GM18498 (cell line): ENCODE measurements around the gene RPL10.
"Not testable (repeated sequence)": the region's sequence is repeated elsewhere in the genome, so short reads cannot be mapped to it uniquely, and the experiment has no call there.

Experiments used
- ATAC-seq: cut with Tn5 transposase; IDR thresholded peaks from one replicate; pipeline ENCODE4 v1.9.1; 2021; ENCODE audit warnings: mild to moderate bottlenecking, moderate library complexity; ENCODE audit not compliant: unreplicated experiment

RPL10 gene

DNA sequence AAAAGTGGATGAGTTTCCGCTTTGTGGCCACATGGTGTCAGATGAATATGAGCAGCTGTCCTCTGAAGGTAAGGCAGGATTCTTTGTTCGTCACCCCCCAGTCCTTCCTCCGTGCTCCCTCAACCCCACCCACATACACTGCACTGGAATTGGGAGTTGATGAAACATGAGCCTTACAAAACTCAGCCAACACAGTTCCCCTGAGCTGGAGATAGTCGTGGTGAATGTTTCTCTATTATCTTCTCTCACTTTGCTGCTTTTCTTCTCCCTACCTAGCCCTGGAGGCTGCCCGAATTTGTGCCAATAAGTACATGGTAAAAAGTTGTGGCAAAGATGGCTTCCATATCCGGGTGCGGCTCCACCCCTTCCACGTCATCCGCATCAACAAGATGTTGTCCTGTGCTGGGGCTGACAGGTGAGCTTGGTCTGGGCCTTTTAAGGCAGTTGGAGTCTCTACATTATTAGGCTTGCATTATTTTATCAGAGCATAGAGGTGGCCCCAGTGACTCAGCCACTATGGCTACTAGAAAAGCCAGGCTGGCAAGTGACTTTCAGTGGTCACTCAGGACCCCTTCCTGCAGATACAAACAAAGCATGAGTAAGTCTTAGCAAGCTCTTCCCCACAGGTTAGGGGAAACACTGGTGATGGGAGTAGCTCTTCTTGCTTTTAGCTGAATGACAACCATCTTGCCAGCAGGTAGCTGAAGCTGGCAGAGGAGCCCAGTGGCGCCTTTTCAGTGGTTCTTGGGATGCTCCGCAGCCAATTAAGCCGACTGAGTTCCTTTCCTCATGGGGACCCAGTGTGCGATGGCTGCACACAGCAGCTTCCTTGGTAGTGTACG, 1.6 kb downstream of the RPL10 start:
- no peak for ATAC-seq

DNA sequence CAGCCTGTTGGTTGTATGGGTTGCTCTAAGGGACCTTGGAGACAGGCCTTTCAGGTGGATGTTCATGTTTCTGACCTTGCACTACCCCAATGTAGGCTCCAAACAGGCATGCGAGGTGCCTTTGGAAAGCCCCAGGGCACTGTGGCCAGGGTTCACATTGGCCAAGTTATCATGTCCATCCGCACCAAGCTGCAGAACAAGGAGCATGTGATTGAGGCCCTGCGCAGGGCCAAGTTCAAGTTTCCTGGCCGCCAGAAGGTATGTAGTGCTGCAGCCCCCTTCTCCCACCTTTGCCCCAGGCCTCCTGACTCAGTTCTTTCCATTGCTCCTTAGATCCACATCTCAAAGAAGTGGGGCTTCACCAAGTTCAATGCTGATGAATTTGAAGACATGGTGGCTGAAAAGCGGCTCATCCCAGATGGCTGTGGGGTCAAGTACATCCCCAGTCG, 2.2 kb downstream of the RPL10 start:
- ATAC-seq: not testable (repeated sequence)

DNA sequence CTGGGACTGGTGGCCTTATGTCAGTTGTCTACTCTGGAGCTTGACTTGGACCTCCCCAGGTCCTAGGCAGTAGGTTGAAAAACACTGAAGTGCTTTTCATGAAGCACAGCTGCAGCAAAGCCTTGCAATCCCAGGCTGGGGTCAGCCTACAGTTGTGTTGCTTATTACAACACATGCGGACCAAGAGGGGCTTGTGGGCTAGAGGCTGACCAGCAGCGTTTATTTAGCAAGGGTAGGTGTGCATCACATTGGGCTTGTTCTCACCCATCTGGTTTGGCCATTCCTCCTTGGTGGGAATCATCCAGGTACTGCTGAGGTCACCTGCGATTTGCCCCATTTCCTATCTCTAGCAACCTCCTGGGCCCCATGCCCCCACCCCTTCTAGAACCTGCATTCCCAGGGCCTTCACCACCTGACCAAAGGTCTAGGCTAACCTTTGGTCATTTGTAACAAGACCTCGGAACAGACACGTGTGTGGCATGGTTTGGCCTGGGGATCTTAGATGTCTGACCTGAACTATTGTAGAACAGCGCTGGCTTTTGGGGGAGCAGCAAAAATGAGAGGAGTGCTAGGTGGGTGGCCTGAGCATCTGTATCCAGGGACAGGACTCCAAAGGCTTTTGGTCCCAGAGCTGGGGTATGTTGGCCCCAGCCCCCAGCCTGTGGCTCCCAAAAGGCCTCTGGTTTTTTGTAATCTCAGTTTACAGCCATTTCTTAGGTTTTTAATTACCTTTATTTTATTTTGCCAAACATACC, 3.0 kb downstream of the RPL10 start:
- no peak for ATAC-seq

DNA sequence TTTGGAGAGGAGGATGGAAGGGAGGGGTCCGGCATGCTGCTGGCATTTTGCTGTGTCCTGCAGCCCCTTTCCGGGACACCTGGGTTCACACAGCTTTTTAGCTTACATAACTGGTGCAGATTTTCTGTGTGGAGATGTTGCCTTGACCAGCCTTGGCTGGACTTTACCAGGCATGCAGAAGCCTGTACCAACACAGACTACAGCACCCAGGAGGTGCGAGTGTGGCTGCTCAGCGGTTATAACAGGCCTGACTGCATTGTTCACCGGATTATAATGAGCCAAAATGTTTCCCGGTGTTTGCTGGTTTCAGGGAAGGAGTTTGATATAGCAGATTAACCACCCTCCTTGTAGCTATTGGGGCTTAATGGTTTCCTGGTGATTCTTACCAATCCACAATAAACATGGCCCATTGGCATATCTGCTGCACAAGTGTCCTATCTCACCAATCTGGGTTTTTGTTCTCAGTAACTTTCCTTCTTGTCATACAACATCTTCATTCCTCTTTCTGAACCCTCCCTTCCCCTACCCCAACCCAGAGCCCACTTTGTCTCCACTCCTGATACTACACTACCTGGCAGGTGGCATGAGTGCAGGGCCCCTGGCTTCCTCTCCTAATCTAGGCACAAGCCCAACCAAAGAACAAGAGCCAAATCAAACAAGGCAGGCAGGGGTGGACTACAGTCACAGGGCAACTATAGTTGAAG, 3.9 kb downstream of the RPL10 start:
- ATAC-seq: no peak

DNA sequence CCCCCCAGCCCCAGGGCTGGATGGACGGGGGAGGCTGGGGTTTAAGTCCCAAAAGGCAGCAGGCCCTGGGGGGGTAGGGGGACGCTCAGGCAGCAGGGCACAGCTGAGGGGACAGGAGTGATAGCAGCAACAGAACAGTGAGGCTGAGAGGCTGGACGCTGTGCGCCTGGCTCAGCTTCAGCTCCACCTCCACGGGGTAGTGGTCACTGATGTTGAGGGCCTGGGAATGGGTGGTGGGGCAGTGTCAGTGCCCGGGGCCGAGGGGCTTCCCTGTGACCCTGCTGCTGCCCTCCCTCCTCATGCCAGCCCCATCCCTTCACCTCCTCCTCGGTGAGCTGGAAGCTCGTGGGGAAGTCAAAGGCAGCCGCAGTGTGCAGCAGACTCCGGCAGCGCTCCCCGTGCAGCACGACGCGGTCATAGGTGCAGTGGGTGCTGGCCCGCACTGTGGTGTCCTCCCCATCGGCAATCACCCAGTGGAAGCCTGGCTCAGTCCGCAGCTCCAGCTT, 4.5 kb downstream of the RPL10 start:
- no peak for ATAC-seq

DNA sequence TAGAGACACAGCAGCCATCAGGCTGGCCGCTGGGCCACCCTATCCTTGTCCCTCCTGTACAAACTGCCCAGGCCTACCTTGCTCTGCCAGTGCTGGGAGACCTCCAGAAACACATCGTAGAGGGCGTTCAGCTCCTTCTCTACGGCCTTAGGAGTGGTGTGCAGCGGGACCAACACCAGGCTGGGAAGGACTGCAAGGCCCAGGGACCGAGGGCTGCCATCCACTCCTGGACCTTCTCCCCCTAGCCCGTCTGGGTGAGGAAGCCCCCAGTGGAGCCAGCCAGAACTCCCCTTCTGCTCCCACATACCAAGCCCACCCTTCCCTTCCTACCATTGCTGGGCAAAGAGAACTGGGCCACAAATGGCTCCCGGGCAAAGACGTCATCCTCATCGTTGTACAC, 5.0 kb downstream of the RPL10 start:
- ATAC-seq: no peak

DNA sequence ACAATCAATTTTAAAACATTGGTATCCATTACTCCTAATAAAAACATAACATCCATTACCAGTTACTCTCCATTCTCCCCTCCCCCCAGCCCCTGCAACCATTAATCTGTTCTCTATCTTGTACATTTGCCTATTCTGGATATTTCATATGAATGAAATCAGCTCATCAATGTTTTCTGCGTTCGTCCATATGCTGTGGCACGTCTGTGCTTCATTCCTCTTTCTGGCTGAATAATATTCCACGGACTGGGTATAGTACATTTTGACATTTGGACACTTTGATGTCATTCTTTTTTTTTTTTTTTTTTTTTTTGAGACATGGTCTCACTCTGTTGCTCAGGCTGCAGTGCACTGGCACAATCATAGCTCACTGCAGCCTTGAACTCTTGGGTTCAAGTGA, 5.7 kb downstream of the RPL10 start:
- no peak for ATAC-seq

DNA sequence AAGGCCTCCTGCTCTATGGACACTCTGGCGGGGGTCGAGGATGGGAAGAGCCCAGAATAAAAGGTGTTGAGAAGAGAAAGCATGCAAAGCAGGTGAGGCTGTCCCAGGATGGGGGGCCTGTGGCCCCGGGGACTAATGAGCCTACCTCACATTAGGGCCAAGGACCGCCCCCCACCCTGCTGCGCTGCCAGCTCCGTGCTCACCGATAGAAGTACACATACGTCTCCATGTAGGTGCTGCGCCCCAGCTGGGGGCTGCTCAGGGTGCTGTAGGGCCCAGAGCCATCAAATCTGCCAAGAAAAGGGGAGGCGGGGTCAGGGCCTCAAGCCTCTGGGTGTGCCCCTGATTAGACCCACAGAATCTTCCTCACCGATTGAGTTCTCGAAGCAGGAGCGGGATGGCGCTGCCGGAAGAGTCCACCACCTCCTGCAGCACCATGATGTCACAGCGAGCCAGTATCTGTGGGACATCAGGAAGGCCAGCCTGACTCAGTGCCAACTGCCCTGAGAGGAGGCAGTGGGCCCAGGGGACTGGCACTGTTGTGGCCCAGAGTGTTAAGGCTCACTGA, 6.5 kb downstream of the RPL10 start:
- no peak for ATAC-seq

DNA sequence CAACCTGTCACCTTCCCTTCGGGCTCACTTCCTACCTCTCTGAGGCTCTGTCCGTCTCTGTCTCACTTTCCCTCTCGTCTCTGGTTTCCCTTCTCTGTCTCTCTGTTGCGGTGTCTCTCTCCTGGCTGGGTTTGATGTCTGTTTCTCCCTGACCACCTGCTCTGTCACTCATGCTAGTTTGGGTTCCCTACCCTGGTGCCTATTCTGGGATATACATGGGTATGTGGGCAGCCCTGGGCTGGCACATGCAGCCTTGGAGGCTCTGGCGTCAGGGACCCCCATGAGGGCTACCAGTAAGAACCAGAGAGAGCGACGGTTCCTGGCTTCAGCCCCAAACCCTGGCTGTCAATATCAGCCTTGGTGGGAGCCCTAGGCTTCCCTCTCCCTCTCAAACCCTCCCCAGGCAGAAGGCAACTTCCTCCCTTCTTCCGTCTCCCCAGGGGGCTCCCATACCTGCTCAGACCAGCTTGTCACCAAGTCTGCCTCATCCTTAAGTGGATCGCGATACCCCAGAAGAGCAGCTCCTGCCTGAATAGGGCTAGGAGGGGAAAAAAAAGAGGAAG, 10.6 kb downstream of the RPL10 start:
- ATAC-seq: no peak

DNA sequence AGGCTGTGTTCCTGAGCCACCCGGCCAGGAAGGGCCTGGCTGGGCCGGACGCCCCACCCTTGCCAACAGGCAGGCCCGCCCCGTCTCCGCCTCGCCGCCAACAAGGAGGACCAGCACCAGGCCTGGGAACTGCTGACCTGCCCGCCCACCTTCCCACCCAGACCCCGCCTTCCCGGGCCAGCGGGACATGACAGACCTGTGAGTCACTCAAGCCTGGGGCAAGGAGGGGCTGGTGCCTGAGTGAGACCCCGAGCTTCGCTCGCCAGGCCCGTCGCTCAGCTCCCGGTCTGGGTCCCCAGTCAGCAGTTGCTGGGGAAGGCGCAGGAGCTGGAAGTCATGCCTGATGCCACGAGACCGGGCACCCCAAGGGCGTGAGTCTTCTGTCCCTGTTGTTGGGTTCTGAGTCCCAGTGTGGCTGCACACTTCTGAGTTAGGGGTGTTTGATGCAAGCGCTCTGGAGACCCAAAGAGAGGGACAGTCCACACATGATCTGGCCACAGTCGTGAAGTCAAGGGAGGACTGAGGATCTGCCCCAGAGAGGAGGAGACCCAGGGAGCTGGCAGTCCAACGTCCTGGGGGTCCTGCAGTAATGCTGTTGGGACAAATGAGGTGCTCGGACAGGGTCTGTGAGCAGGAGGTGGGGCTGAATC, 11.2 kb downstream of the RPL10 start, which contains the start of gene DNASE1L1:
Gene DNASE1L1 (minus strand): TSS at position 33 of the 650 bp plus-strand sequence. CDS start 3,686 bp downstream, outside the sequence.
- ATAC-seq: no peak

DNA sequence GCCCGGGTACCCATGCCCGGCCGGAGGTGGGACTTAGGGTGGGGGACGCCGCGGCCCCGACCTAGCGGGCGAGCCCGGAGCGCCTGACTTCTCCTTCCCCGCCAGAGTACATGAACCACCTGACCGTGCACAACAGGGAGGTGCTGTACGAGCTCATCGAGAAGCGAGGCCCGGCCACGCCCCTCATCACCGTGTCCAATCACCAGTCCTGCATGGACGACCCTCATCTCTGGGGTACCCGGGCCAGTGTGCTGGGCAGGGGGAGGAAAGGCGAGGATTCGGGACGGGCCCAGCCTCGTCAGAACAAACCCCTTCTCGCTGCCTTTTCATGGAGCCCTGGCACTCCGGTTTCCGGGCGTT, 13.8 kb downstream of the RPL10 start:
- peak; percentile 62 for ATAC-seq

DNA sequence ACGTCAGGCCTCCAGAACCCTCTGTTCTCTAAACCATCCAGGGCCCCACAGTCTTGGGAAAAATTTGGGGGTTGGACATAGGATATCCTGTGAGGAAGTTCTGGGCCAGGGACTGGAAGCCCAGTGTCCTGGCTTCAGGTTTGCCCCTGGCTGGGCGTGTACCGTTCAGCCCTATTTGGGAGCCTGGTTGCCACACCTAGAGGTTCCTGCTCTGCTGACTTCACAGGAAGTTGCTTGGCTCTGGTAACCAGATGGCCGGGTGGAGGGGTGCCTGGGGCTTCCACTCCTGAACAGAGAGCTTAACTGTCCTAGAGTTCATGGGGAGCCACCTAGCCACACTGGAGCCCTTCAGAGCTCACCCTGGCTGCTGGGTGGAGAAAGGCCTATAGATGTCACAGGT, 14.3 kb downstream of the RPL10 start:
- ATAC-seq: no peak

DNA sequence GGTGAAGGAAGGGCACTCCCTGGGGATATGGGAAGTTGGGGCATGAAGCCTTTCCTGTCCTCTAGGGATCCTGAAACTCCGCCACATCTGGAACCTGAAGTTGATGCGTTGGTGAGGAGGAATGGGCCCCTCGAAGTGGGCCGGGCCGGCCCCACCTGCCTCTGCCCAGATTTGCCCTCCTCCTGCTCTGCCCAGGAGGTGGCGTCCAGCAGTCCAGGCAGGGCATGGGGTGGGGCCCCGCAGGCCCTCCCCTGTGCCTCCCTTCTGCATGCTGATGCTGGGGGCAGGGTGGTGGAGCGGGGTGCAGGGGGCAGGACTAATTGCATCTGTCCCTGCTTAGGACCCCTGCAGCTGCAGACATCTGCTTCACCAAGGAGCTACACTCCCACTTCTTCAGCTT, 15.0 kb downstream of the RPL10 start:
- ATAC-seq: no peak

DNA sequence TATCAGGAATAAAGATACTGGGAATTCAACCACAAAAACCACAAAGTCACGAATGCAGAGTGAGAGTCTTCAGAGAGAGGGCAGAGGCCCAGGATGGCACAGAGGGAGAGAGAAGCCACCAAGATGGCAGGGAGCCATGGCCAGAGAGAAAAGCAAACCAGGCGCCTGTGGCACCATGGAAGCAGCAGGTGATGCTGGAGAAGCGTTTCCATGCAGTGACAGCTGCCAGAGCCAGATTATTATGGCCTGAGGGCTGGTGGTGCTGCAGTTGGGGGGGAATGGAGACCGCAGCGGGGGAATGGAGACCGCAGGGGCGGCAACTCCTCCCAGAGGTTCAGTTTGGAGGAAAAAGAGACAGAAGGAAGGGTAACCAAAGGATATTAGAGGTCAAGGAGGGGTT, 19.0 kb downstream of the RPL10 start:
- no peak for ATAC-seq

DNA sequence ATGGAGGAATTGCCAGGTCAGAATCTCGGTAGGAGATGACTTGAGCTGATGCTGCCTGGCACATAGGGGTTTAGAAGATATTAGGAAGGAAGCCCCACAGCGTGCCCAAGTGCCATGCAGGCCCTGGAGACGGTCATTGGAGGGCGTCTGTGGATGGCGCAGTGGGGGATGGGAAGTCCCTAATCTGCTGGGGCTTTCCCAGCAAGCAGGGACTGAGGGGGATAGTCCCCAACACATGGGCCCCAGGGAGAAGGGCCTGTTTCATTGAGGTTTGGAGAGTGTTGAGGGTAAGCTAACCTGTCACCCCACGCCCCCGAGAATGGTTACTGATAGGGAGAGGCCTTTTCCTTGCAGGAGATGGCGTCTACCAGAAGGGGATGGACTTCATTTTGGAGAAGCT, 21.0 kb downstream of the RPL10 start:
- ATAC-seq: no peak

DNA sequence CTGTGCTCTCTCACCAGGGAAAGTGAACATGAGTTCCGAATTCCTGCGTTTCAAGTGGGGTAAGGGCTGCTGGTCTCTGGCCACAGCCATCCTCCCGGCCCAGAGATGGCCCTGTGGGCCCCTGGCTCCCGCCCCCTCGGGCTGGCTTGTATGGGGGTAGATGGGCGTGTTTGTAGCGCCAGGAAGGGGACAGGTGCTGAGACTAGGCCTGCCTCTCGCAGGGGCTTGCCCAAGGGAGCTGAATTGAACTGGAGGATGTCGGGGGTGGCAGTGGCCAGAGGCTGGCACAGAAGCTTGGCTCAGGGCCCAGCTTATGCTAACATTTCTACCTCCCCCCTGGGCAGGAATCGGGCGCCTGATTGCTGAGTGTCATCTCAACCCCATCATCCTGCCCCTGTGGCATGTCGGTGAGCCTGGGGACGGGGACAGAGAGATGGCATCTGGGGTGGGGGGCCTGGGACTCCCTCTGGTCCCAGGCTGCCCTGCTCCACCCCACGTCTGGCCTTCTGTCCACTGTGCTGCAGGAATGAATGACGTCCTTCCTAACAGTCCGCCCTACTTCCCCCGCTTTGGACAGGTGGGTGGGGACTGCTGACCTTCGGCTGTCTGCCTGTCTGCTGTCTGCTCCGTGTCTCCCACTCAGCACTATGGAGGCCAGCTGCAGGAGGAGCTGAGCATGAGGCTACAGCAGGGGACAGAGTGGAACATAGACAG, 21.7 kb downstream of the RPL10 start:
- ATAC-seq: no peak

DNA sequence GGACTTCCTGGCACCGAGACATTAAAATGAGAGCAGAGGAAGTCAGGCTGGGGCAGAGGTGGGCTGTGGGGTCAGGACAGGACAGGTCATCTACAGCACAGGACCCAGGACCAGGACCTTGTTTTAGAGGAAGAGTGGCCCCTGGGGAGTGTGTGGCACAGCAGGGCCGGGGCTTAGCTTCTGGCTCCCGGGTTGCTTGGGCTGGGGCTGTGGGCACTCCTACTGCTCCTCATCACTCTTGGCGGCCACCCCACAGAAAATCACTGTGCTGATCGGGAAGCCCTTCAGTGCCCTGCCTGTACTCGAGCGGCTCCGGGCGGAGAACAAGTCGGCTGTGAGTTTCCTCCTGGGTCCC, 22.2 kb downstream of the RPL10 start:
- no peak for ATAC-seq

DNA sequence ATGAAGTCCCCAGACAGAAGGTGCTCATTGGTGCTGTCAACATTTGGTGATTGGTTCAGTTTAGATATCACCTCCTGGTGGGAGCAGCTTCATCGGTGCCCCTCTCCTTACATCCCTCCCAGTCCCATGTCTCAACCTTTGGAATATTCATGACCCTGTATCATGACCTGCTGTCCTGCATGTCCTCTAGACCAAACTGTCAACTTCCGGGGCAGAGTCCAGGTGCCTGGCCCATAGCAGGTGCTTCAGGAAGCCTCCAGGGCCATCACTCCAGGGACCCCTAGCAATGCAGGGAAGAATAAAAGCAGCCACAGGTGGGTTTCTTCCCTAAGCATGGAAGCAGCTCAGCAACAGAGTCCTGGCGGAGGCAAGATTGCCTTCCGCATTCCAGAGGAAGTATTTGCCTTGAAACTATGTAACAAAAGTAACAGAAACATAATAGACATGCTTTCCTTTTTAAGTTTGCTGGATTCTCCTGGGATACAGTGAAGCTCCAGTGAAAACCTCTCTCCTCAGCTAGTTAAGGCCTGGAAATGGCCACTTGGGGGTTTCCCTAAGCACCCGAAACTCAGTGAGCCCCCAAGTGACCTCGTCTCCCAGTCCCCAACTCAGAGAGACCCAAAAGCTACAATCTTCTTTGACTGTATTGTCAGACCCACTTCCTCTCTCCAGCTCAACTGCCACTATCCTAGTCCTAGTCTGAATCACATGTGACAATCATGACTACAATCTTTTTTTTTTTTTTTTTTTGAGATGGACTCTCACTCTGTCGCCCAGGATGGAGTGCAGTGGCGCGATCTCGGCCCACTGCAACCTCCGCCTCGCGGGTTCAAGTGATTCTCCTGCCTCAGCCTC, 29.0 kb downstream of the RPL10 start:
- no peak for ATAC-seq
